GM21381 (cell line): Measurements from ENCODE around the gene ZFYVE28.

ENCODE experiments used
- ATAC-seq: cut with Tn5 transposase; IDR thresholded peaks from one replicate; pipeline ENCODE4 v1.9.1; 2021; ENCODE audit warnings: mild to moderate bottlenecking, moderate library complexity; ENCODE audit not compliant: unreplicated experiment

Gene ZFYVE28

DNA sequence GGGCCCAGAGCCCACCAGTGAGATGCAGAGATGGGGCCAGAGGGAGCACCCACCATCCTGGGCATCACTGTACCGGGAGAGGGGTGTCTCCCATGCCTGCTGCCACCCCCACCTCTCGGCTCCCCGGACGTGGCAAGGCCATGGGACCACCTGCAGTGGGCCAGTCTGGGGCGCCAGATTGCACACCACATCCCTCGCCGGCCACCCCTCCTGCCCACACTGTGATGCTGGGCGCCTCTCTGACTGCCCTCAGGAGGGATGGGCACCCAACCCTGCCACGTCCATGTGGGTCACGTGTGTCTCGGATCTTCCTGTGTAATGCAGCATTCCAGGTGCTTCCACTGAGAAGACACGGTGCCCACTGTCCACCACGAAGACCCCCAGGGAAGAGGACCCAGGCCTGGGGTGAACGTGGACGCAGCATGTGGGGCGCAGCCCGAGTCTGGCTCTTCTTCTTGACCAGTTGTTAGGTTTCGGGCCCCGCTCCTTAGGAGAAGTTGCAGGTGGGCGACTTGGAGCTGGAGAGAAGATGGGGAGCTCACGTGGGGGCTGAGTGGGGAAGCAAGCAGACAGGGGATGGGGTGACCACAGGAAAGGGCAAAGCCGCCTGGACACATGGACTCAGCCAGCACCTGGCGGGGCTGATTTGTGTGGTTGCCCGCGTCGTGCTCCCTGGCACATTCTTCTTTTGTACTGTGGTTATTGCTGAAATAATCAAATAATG is 47.7 kb downstream of the ZFYVE28 start:
- no peak for ATAC-seq

DNA sequence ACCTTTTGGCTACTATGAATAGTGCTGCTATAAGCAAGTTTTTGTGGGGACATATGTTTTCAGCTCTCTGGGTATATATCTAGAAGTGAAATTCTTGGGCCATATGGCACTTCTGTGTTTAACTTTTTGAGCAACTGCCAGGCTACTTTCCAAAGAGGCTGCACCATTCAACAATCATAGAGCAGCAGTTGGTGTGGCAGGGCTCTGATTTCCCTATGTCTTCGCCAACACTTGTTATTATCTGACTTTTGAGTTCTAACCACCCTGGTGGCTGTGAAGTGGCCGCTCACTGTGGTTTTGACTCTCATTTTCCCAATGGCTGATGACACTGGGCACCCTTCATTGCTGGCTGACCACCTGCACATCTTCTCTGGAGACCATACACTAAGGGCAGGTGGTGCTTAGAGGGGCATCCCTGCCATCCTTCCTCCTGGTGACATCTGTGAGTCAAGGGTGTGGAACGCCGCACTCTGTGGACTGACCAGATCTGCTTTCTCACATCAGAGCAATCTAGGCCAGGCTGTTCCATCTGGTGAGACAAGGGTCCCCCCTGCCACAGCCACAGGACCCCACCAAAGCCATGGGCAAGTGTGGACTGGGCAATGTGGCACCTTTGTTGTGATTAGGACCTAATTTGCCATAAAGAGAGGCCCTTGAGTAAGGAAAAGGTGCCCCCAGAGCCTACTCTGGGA is 49.6 kb downstream of the ZFYVE28 start:
- ATAC-seq = no peak

DNA sequence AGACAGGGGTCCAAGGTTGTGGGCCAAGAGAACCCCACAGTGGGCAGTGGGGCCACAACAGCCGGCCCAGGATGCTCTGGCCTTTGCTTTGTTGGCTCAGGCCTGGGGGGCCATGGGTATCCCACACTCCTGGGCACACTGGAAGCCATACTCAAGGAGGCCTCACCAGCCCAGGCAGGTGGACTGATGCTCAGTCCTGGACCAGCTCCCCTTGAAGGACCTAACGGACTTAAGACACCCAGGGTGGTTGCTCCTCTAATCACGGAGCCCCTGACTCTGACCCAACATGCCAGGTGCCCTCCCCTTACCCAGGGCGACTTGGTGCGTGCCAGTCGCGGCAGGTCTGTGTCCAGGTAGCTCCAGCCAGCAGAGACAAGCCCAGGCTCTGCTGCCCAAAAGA is 50.8 kb downstream of the ZFYVE28 start:
- no peak for ATAC-seq

DNA sequence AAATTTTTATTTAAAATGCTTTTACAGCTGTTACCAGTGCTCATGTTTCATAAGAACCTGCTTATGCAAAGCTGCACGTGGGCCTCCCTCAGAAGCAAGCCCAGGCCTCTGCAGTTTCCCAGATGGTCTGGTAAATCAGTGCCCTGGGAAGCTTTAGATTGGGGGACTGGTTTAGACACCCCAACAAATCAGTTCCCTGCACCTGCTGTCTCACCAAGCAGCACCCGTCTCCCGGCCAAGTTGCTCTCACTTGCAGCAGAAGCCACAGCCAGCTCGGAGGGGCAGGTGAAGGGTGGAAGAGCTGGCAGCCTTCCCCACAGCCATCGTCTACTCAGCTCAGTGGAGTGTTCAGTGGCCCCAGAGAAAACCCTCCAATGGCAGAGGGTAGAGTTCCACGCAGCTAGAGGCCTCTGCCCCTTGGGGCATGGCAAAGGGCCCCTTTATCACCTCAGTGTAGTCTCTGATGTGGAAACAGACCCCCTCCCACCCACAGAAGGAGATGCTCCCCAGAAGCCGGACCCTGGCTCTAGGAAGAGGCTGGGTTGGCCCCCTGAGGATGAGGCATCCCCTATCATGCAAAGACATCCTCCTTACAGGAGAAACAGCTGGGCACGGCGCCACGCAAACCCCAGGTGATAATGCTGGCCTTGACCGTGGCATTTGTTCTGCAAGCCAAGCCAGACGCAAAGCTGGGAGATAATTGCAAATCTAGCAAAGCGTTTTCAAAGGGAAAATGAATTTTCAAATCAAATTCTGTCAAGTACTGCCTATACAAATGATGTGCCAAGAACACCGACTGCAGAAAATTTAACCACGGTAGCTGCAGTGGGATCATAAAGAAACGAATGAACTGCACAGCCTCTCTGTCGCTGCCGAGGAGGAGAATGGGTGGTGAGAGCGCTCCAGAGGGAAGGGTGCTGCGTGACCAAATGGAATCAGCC is 51.9 kb downstream of the ZFYVE28 start:
- no peak for ATAC-seq

DNA sequence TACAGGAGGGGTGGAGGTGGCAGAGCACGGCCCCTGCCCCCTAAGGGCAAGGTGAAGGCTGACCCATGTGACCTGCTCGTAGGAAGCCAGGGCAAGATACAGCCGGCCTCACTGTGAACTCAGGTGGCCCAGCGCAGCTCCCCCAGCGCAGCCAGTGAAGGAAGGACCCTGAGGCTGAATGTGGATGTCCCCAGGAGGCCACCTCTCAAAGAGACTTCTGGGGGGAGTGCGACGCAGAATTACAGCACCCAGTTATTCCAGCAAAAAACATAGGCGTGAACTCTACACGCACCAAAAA is 52.6 kb downstream of the ZFYVE28 start:
- no peak for ATAC-seq

DNA sequence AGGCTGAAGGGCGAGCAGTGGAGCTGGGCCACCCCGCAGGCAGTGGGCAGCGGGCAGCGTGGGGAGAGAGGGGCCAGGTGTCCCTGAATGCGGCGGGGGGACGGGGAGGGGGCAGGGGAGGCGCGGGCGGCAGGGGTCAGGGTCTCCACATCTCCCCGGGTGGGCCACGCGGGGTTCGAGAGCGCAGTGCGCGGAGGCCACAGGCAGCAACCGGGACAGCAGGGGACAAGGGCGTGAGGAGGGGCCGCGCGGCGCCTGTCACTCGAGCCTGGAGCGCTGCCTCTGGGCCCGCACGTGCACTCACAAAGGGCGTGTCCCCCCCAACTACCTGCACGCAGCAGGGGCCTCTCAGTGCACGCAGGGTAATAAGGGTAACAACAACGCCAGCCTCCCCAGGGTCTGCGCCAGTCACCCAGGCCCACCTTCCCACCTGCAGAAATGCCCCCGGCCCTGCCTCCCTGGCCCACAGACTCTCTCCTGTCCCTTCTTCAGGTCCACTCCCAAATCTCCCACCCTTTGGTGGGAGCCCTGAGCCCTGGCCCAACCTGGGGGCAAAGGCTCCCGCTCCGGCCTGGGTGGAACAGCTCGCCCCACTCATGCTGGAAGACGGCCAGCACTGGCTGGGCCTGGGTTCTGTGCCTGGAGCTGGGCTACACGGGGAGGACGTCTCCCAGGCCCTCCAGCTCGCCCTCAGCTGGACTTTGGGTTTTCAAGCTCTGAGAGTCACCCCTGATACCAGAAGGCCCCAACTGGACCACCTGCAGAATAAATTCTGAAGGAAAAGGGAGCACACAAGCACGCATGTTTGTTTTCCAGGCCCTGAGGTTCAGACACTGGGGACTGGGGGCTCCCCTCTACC is 53.2 kb downstream of the ZFYVE28 start:
- ATAC-seq = no peak

DNA sequence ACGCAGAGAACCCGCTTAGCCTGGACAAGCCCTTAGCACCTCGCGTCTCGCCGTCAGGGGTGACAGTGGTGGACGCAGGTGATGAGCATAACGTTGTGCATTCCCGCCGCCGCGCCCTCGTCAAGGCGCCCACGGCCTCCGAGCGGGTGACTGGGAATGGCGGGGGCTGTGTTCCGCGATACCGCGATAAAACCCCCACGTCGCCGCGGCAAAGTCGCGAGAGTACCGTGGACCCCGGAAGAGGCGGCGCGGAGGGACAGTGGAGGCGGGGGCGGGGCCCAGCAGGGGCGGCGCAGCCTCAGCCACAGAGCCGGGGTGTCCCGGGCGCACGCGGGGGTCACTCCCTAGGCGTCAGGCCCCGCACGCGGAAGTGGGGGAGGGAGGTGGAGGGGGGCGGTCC is 53.8 kb downstream of the ZFYVE28 start:
- no peak for ATAC-seq

DNA sequence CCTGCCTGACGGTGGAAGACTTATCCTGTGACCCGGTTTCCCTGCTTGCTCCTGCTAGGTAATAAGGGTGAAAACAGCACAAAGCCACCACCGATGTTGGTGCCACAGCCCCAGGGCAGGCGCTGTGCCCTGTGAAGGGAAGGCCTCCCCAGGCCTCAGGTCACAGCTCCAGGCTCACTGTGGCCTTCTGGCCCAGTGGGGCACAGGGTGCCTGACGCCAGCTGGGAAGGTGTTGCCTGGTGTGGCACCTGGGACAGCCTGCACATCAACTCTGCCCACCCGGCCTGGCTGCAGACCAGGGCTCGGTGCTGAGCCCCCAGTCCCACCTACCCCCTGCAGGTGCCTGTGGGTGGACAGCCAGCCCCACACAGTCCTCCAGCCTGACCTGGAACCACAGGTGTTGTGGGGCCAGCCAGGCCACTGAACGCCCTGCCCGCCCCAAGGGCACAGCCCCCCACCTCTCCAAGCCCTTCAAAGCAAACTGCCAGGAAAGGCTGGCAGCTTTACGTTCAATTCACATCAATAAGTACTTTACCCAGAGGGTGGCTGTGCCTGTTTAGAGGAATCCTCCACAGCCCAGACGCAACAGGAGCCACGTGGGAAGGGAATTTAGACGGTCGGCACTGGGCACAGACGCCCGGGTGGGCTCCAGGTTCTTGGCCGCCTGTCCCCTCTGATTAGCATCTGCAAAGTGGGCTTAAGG is 54.3 kb downstream of the ZFYVE28 start:
- no peak for ATAC-seq

DNA sequence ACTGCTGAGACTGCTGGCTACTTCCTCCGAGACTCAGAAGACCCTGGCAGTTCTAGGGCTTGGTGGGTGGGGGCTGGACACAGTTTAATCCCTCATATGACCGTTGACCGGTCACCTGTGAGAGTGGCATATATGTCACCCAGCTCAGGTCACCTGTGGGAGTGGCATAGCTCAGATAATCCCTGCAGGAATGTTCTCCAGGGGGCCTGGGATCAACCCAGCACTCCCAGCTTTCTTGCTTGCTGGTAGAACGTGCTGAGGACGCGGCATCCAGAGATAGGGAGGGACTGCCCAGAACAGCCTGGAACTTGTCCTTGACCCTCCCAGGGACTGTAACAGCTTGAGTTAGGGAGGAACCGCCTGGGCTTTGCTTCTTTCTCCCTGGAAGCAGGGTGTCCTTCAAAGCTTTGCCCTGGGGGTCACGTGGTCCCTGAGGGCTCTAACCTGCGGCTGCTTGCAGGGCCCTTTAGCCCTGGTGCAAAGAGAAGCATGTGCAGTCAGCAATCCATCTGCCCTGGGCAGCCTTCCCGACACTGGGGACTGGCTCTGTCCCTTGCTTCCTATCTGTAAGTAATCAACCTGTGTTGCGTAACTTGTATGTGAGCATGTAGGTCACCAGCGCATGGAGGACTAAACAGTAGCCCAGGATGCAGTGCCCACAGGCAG is 55.3 kb downstream of the ZFYVE28 start:
- ATAC-seq = no peak

DNA sequence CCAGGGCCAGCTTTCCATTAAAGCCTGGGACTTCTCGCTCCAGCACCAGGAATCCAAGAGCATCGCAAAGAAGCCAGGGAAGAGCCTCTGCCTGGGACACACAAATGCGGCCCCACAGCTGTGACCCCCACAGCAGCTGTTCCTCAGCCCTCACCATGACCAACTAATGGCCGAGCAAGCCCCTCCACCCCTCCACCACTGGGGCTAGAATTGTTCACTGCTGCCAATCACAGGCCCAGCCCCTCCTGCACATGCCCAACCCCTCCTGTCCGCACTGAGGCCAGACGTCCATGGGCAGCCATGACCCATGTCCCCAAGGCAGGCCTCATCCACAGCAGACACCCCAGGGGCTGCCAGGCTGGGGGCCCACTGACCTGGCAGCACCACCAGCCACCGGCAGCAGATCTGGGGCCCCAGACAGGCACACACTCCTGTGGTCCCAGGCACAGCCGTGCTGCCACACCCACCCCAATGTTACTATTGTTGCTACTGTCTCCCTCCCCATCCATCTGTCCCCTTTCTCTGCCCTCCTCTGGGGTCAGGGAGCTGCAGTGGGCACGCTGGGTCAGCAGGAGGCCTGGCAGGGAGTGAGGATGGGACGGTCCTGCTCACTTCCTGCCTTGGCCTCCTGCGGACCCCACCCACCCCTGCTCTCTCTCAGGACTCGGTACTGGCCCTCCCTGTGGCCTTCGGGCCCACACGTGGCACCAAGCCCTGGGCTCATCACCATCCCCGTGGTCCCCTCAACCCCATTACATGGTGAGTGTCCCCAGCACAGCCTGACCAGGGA is 56.0 kb downstream of the ZFYVE28 start:
- ATAC-seq = no peak

DNA sequence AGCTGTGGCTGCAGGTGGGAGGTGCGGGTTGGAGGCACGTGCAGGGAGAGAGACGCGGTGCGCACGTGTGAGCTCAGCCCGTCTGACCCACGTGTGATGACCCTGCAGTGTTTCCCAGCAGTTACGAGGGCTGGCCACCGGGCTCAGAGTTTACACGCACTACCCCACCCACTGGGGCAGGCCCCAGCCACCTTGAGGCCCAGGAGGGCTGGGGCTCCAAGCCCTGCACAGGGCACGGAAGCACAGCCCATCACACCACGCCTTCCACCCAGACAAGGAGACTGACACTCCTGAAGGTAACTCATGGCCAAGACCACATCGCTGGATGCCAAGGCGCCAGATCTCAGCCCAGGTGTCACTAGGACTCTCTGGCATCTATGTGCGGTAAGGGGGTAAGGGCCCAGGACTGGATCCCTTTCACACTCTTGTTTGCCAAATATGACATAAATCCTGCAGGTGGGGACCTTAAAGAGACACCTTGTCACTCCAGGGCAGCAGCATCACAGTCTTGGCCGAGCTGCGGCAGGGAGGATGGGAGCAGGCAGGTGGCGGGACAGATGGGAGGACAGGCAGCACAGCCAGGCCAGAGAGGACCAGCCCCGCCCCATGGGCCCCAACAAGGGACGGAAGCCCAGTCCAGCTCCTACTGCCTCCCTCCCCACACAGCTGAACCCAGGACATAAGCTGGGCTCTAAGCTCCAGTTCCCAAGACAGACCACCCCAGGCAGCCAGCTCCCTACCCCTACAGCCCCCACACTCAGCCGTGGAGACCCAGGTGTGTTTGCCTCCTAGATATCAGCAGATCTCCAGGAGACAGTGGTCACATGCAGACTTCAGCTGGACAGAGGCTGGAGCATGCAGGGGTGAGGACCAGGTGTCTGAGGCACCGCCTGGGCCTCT is 56.8 kb downstream of the ZFYVE28 start:
- ATAC-seq = no peak

DNA sequence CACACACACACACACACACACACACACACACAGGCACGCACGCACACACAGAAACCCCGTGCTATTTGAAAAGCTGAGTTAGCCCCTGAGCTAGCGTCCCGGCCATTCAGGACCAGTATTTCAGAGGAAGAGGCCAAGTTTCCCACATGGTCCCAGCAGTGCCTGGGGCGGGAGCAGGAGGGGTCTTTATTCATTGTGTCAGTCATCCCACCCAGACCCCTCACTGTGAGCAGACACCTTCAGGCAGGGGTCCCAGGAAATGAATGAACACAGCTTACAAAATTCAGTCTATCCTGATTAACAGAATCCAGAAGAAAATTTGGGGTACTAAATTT is 58.1 kb downstream of the ZFYVE28 start:
- no peak for ATAC-seq

DNA sequence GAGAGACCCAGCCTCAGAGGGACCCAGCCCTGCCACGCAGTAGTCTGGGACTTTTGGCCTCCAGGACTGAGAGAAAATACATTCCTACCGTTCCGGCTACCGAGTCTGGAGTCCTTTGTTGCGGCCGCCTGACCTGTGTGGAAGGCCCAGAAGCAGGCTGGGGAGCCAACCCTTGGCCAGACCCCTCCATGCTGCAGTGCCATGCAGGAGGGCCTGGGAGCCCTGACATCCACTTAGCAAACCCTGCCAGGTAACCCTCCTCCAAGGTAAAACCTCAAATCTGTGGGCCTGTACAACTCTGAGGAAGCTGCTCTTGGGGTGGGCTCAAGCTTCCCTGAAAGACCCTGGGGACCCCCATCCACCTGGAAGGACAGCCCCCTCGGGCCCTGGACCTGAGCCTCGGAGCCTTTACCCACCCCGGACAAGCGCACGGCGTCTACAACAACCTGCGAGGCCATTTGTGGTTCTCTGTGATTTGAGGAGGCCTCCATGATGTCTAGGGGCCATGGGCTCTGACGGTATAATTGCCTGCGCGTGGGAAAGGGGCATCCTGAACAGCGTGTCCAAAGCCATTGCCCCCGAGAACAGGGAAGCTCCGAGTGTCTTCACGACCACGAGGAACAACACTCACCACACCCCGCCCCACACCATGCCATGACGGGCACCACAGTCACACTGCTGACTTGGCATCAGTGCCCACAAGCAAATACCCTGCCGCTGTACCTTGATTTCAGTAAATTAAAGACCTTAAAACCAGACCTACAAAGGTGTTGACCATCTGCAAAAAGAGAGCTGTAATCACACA is 58.7 kb downstream of the ZFYVE28 start:
- ATAC-seq = no peak

DNA sequence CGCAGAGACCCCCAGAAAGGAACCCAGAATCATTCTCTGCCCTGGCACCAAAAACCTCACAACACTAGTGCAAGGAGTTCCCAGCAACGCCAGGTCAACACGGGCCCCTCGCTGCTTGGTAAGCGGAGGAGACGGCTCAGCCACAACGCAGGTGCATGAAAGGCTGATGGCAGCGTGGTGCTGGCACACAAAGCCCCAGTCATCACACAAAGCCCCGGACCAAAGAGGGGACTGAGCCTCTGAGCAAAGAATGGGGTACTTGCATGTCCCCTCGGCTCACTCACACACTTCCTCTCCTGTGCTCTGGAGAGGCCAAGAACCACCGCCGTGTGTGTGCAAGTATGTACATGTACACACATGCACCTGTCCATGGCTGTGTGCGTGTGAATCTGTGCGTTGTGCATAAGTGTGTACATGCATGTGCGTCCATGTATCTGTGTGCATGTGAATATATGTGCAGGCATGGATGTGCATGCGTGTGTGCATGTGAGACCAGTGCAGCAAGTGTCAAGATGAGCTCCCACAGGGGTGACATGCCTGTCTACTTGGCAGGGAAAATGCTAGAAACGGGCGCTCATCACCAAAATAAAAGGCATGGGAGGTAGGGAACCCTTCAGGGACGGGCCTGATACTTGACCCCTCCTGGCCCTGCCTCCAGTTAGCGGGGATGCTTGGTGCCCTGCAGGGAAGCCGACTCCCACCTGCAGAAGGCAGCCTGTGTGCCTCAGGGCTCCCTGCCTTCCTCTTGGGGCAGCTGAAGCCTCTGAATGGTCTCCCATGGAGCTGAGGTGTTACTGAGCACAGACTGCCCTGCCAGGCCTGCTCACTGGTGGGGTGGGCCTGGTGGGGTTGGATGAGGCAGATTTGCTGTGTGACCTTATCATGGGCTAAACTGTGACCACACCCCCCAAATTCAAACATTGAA is 60.4 kb downstream of the ZFYVE28 start:
- ATAC-seq = no peak

DNA sequence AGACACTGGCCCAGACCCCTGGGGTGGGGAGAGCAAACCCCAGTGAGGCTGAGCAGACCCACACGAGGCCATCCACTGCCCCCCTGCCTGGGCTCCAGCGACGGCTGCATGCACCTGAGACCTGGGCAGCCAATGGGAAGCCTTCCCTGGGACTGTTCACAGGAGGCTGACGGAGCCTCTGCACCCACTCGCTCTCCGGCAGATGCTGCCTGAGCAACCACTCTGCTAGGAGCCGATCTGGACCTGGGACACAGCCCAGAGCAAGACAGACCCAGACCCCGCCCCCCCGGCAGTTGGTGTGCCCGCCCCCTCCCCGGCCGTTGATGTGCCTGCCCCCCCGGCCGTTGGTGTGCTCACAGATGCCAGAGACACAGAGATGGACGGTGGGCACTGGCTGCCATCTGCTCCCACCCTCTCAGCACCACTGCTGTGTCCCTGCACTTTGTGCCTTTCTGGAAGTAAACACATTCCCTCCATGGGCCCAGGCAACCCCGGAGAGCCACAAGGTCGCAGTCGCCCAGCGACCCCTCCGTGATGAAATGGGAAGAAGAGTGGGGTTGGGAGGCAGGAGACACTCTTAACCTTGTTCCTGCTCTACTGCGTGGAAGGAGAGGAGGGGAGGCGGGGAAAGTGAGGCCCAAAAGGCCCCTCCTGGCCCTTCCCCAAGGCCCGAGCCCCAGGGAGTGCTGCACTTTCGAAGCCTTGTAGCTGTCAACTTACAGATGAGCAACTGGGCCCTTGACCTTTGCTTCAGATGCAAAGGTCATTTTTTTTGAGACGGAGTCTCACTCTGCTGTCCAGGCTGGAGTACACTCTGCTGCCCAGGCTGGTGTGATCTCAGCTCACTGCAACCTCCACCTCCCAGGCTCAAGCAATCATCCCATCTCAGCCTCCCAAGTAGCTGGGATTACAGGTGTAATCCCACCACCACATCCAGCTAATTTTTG is 62.0 kb downstream of the ZFYVE28 start:
- ATAC-seq = no peak
